KOPT-K1 (cell line): ENCODE results near the gene SLAIN2.

Source experiments
- H3K27ac ChIP-seq: fragments of 200-600 bp; sonication (generic); 2 replicates; pipeline ENCODE4 v1.5.1; 2016; ENCODE audit warnings: antibody characterized with exemption, mild to moderate bottlenecking, low read depth, low read length; ENCODE audit not compliant: poor library complexity, severe bottlenecking
- H3K36me3 ChIP-seq: fragments of 200-600 bp; sonication (generic); 2 replicates; pipeline ENCODE4 v1.5.1; 2017; ENCODE audit warnings: antibody characterized with exemption, mild to moderate bottlenecking, low read length, moderate library complexity; ENCODE audit not compliant: insufficient read depth
- H3K9me3 ChIP-seq: fragments of 200-600 bp; sonication (generic); 2 replicates; pipeline ENCODE4 v1.5.1; 2017; ENCODE audit warnings: antibody characterized with exemption, low read length, mild to moderate bottlenecking; ENCODE audit not compliant: insufficient read depth, poor library complexity, severe bottlenecking

The SLAIN2 gene

DNA sequence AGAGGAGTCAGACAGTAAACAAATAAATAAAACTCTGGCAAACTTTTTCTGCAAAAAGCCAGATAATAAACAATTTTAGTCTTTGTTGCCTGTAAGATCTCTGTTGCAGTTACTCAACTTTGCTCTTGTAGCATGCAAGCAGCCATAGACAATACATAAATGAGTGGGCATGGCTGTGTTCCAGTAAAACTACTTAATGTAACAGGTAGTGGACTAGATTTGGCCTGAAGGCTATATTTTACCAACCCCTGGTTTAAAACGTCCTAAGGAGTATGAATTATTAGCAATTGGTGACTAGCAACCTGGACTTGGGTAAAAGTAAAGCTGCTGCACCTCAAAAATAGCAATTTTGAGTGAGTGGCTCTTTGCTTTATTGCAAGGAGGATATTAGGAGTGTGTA, 30.9 kb downstream of the SLAIN2 start:
- H3K9me3 ChIP-seq, result no peaks in the 10 kb centered on the region
- no peak overlapping the region for H3K27ac ChIP-seq

DNA sequence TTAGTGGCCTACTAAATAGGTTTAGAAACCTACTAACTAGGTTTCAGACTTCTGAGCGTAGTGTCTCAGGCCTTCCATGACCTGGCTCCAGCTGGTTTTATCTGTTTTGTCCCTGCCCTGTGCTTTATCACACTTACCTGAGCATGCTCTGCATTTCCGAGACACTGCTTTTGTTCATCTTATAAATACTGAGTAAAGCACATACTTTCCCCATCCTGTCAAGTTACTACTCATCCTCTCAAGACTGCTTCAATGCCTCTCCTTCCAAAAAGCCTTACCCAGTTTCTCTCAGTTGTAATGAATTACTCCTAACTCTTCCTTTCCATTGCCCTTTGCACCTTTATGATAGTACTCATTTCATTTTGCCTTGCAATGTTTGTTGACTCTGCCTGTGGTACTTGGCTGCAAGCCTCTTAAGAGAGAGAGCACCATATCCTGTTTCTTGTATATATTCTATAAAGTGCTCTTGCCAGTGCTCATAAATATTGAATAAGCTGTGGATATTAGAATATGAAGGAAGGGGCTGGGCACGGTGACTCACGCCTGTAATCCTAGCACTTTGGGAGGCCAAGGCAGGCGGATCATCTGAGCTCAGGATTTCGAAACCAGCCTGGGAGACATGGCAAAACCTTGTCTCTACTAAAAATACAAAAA, 34.4 kb downstream of the SLAIN2 start:
- Histone ChIP-seq H3K27ac (no peak overlapping the region), H3K36me3 (peaks cover 24% of the 10 kb centered on the region), H3K9me3 (no peaks in the 10 kb centered on the region)

More for the DNA sequence above, 30.9 kb downstream of the SLAIN2 start:
- no peaks in the 10 kb centered on the region for H3K36me3 ChIP-seq

DNA sequence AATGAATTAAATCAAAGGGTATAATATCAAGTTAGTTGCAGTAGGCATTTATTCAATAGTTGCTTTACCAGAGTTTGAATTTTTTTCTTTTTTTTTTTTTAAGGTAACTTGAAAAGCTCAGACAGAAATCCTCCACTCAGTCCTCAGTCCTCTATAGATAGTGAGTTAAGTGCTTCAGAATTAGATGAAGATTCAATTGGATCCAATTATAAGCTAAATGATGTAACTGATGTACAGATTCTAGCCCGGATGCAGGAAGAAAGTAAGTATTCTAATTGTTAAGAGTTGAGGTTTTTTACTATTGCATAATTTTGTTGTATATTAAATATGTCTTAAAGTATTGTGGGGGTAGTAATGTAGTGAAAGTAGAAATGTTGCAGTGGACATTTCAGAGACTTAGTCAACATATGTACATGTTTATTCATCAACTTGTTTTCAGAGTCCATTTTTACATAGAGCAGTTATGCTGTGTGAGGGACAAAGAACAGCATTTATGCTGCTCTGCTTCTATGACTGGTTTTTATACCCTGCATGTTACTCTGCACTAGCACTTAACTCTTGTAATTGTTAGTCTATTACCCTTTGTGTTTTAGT, 38.4 kb downstream of the SLAIN2 start:
- peaks cover 55% of the 10 kb centered on the region for H3K36me3 ChIP-seq
- no peaks in the 10 kb centered on the region for H3K9me3 ChIP-seq
- H3K27ac ChIP-seq, result no peak overlapping the region

DNA sequence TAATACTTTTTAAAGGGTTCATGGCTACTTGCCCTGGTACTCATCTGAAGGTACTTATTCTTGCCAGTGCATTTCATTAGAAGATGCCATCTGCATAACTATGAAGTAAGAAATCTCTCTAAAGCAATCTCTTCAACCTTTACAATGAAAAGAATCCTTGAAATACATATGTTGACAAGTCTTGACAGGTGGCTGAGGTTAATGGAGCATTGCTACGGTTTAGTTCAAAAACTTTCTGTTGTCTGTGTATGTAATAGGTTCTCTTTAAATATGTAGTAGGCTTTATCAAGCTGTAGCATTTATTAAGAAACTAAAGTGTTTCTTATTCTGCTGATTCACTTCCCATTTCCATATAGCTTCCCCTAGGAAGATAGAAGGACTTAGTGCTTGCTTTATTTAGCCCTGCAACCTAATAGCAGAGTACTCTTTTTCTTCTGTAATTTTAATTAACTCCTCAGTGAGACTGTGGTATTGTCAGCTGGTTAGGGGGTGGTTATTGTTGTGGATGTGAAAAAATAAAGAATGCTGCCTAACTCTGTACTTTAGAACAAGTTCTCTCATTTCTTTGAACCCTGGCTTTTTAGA, 39.3 kb downstream of the SLAIN2 start:
- peaks cover 65% of the 10 kb centered on the region for H3K36me3 ChIP-seq
- no peaks in the 10 kb centered on the region for H3K9me3 ChIP-seq
- no peak overlapping the region for H3K27ac ChIP-seq

DNA sequence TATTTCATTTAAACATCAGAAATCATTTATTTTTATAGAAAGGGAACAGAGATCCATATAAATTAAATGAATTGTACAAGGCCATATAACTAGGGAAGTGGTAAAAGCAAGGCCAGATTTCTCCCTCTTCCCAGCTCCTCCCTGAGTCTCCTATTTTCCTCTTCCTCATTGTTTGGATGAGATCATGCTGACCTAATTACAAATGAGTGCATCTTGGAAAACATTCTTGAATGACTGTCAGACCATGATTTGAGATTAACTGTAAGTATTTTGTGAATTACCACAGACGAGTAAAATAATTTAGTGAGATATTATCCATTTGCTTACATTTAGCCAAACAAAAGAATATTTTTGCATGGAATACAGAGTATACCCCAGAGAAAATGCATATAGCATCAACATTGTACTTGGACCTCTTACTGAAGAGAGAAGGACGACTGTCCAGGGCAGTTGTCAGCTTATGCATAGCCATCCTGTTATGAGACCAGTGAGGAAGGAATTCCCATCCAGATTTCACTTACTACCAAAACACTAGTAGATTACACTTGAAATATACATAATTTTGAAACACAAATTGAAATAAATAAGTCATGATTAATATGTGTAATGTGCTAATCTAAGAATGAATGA, 47.3 kb downstream of the SLAIN2 start:
- peaks cover 70% of the 10 kb centered on the region for H3K36me3 ChIP-seq

DNA sequence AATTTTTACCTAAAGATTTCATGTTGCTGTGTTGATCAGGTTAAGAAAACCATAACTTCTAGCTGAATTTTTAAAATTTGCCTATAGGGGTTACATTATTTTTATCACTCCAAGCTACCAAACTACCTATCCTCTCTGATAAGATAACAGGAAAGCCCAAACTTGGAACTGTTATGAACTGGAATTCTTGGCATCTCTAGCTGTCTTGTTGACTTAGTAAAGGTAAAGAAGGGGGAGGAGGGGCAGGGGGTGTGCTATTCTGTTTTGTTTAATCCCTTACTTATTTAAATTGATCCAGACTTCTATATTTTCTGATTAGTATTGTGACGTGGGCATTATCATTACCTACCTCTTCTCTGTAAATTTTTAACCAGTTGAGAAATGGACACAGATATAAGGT, 54.7 kb downstream of the SLAIN2 start:
- Histone ChIP-seq H3K27ac (no peak overlapping the region), H3K36me3 (peaks cover 40% of the 10 kb centered on the region), H3K9me3 (no peaks in the 10 kb centered on the region)

More for the DNA sequence above, 47.3 kb downstream of the SLAIN2 start:
- Histone ChIP-seq H3K27ac (no peak overlapping the region), H3K9me3 (no peaks in the 10 kb centered on the region)

DNA sequence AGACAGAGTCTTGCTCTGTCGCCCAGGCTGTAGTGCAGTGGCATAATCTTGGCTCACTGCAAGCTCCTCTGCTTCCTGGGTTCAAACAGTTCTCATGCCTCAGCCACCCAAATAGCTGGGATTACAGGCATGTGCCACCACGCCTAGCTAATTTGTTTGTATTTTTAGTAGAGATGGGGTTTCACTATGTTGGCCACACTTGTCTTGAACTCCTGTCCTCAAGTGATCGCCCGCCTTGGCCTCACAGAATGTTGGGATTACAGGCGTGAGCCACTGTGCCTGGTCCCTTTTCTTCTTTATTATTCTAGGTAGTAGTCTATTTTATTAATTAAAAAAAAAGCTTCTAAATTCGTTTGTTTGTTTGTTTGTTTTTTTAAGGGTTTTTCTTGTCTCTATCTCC, 59.1 kb downstream of the SLAIN2 start:
- no peaks in the 10 kb centered on the region for H3K9me3 ChIP-seq
- no peak overlapping the region for H3K27ac ChIP-seq
- H3K36me3 ChIP-seq, result peaks cover 25% of the 10 kb centered on the region

DNA sequence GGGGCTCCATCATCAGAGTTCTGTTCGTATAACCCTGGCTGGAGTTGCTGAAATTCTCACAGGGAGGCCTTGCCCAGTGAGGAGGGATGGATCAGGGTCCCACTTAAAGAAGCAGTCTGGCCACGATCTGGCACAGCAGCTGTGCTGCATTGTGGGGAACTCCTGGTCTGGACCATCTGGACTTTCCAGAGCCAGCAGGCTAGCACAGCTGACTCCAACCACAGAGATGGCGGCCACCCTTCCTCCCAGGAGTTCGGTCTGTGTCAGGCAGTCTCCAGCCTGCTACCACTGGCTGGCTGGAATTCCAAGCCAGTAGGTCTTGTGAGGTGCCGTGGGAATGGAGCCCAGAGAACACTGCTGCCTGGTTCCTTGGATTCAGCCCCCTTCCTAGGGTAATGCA, 62.0 kb downstream of the SLAIN2 start:
- H3K27ac ChIP-seq, result no peak overlapping the region
- no peaks in the 10 kb centered on the region for H3K9me3 ChIP-seq
- 0 out of 2 replicates have a peak, but pooled peaks cover 13% of the 10 kb centered on the region for H3K36me3 ChIP-seq

DNA sequence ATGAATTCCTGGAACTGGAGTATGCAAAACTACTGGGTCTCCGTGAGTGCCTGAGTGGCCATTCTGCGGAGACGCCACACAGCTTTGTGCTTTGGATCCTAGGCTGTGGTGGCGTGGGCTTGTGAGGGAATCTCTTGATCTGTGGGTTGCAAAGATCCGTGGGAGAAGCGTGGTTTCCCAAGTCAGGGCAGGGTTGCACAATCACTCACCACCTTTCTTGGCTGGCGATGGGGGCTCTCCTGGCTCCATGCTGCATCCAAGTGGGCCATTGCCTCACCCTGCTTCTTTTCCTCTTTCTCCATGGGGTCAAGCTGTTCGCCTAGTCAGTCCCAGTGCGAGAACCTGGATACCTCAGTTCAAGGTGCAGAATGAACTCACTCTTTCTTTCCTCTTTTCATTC, 62.5 kb downstream of the SLAIN2 start:
- no peaks in the 10 kb centered on the region for H3K9me3 ChIP-seq
- H3K36me3 ChIP-seq, result peaks cover 15% of the 10 kb centered on the region; the same call in 1 of the 2 replicates
- no peak overlapping the region for H3K27ac ChIP-seq

DNA sequence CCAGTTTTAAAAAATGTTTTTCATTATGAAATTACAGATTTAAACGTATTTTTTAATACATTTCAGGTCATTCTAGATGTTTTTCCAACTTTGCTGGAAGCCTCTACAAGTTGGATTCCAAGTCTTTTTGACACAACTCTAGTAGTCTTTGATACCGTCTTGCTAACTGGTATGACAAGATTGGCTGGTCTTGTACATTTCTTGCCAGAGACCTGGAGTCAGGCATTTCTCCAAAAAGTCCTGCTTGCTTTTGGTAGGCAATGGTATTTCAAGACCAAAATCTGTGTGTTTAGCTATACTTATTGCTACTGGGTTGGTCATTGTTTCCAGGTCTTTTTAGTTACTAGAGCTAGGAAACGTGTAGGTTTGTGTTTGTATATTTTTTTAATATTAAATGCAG, 64.6 kb downstream of the SLAIN2 start:
- Histone ChIP-seq H3K36me3 (peaks cover 23% of the 10 kb centered on the region; the same call in 1 of the 2 replicates), H3K27ac (no peak overlapping the region), H3K9me3 (no peaks in the 10 kb centered on the region)

DNA sequence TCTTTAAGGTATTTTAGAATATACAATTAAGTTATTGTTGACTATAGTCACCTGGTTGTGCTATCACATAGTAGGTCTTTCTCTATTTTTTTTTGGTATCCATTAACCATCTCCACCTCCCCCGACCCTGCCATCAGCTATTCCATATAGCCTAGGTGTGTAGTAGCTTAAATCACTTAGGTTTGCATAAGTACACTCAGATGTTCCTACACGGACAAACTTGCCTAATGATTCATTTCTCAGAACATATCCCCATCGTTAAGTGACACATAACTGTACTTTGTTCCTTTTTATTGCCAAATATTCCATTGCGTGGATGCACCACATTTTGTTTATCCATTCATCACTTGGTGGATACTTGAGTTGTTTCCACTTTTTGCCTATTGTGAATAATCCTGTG, 67.9 kb downstream of the SLAIN2 start:
- Histone ChIP-seq H3K27ac (no peak overlapping the region), H3K36me3 (peaks cover 16% of the 10 kb centered on the region; the same call in 1 of the 2 replicates), H3K9me3 (no peaks in the 10 kb centered on the region)

DNA sequence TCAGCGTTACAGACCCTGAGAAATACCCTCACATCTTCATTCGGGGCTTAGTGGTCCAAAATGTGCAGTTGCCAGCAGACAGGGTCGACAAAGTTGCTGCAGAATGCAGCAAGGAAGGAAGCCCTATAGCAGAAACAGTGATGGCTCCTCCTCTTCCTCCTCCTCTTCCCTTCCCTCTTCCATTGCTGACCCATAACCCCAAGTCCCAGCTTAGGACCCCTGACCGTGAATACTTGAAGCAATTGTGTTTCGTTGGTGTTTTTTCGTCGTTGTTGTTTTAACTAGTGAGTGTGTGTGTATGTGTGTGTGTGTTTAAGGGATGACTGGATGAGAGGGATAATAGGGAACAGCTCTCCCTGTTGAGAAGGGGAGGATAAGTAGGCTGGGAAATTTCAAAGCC, 69.5 kb downstream of the SLAIN2 start:
- H3K9me3 ChIP-seq, result no peaks in the 10 kb centered on the region
- peaks cover 16% of the 10 kb centered on the region; the same call in 1 of the 2 replicates for H3K36me3 ChIP-seq
- no peak overlapping the region for H3K27ac ChIP-seq

DNA sequence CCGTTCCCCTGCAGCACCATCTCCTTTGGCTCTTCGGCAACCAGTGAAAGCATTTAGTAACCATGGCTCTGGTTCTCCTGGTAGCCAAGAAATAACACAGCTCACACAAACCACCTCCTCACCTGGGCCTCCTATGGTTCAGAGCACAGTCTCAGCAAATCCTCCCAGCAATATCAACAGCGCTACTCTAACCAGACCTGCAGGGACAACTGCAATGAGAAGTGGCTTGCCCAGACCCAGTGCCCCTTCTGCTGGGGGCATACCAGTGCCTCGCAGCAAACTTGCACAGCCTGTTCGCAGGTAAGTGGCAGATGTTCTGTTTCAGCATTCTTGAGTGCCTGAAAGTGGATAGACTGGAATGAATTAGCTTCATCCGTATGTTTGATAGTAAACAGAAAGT, 78.8 kb downstream of the SLAIN2 start:
- H3K9me3 ChIP-seq, result no peaks in the 10 kb centered on the region
- peaks cover 33% of the 10 kb centered on the region for H3K36me3 ChIP-seq
- no peak overlapping the region for H3K27ac ChIP-seq

DNA sequence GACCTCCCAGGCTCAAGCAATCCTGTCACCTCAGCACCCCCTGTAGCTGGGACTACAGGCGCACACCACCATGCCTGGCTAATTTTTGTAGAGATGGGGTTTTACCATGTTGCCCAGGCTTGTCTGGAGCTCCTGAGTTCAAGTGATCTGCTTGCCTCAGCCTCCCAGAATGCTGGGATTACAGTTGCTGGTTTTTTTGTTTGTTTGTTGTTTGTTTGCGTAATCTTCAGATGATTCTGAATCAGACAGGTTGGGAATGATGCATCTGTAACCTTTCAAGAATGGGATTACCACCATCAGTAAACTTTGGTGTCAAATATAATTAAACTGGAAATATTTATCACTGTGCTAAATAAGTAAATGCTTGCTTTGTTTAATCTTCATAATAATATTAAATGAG, 79.8 kb downstream of the SLAIN2 start:
- Histone ChIP-seq H3K27ac (no peak overlapping the region), H3K36me3 (peaks cover 33% of the 10 kb centered on the region), H3K9me3 (no peaks in the 10 kb centered on the region)

DNA sequence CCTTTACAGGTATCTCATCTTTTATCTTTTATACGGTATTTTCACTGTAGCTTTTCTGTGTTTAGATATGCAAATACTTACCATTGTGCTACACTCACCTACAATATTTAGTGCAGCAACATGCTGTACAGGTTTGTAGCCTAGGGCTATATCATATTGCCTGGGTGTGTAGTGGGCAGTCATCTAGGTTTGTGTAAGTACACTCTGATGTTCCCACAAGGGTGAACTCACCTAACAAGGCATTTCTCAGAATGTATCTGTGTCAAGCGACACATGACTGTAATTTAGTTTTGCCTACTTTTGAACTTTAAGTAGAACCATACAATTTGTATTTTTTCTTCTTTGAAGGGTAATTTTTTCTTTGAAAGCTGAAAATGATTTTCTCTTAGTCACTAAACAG, 87.6 kb downstream of the SLAIN2 start:
- no peak overlapping the region for H3K27ac ChIP-seq
- H3K36me3 ChIP-seq, result 0 out of 2 replicates have a peak, but pooled peaks cover under 1% of the 10 kb centered on the region
- H3K9me3 ChIP-seq, result no peaks in the 10 kb centered on the region
